Fibroblast of pulmonary artery (primary cell): ENCODE data around the gene KLLN.

ENCODE experiments used
- DNase-seq: peaks from one replicate; pipeline ENCODE4 v3.0.0-alpha.2; 2010; ENCODE audit warnings: low read depth
- H3K4me3 ChIP-seq: replicated peaks from 2 replicates; pipeline ENCODE4 v1.5.1; 2011; ENCODE audit warnings: low read depth, mild to moderate bottlenecking, control low read depth, low read length, moderate library complexity
- CTCF ChIP-seq: IDR thresholded peaks from 2 replicates; pipeline ENCODE4 v1.5.1; 2011; ENCODE audit warnings: mild to moderate bottlenecking, control low read depth, low read length, inconsistent platforms; ENCODE audit errors: missing control alignments

KLLN gene

DNA sequence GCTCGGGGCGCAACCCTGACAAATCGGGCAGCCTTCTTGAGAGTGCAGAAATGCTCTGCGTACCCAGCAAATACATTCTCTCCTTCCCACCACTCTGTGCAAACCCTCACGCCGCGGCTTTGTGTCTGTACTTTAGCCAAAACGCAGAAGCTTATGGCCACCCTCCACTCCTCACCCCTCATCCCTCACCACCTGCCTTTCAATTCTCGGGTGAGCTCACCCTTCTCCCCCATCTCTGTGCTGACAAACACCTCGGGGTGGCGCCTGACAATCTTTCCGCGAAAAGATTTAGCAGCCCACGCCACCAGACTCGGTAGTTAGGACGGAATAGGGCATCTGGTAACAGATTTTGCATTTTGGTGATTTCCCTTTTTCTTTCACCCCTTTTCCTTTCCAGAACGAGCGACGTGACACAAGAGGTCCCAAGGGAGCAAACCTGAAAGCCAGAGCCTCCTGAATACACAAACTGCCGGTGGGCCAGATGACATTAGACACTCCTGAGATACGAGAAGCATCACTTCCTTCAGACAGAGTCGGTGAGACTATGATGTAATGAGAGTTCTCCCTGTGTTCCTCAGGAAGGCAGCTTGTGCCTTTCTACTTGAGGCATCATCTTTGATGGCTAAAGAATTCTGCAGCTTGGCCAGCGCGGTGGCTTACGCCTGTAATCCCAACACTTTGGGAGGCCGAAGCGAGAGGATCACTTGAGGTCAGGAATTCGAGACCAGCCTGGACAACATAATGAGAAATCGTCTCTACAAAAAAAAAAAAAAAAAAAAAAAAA is 44.6 kb downstream of the KLLN start:
- H3K4me3 ChIP-seq = peak overlapping the region; percentile 90
- DNase-seq = peak; percentile 31
- no peak for TF ChIP-seq CTCF

GRCh38 chr10:87817609-87818504 is 45.5 kb downstream of the KLLN start, which contains the start of gene ATAD1:
Gene ATAD1, minus strand, starts transcription at chr10:87818226. Its CDS starts 3,627 bp downstream, at chr10:87814599.
- DNase-seq = peak; percentile 84
- peak; percentile 21 for TF ChIP-seq CTCF
- H3K4me3 ChIP-seq = peak within 1 kb of the TSS; percentile 90

DNA sequence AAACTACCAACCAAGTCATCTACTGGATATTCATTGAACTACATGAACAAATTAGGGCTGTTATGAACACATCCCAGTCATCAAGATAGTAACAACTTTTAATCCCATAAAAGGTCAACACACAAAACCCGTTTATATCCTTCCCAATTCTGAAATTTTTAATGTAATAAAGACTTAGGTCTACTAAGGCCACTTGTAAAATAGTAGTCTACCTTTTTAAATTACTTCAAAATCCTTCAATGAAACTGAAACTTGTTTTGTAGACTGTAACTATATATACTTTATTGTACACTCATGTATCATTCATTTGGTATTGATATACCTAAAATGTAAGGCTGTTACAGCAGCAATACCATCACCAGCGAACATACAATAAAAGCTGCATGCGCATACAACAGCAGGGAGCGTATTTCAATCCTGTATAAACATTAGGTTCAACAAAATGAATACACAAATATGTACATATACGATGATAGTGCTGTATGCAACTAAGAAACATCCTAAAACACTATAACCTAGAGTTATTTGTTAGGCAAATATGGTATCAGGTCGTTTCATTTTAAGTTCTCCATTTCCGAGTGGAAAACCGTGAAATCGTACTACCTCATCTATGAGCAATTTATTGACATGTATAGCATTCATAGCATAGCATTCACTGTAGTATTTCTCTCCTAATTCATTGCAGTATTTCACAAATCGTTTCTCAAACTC is 46.3 kb downstream of the KLLN start:
- no peak for TF ChIP-seq CTCF
- DNase-seq = peak; percentile 10
- peak overlapping the region; percentile 90 for H3K4me3 ChIP-seq

DNA sequence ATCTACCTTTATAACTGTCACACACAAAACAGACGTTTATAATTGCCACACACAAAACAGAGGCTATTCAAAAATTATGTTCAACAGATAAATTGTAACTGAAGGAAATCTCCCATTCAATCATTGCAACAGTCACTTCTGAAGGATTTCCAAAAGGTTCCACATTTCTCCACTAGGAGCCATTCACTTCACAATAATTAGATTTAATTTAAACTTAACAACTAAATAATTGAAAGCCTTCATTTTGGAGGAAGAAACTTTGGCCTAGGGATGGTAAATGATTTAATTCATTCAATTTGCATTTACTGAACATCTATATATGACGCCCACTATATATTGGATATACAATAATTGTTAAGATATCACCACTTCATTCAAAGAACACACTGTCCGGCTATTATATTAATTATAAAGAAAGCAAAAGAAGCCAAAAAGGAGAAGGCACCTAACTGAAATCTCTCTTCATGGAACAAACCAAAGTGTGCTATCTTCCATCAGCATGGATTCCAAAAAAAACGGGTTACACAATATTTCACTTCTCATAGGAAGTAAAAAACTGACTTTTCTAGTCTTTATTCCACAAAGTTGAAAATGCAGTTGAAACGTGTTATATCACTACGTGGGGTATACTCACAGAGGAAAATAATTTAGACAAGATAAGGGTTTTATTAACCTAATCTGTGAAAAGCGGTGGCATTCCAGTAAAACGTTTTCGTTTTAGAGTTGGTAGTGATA is 47.0 kb downstream of the KLLN start:
- DNase-seq = no peak
- peak overlapping the region; percentile 90 for H3K4me3 ChIP-seq
- TF ChIP-seq CTCF = peak; percentile 11
